Measurements from ENCODE around the gene QRSL1.
"Not testable (repeated sequence)": the region's sequence is repeated elsewhere in the genome, so short reads cannot be mapped to it uniquely, and the experiment has no call there.

Gene QRSL1

GRCh38 chr6:106688177-106688951 lies 59.0 kb downstream of the QRSL1 start:
- no peak for DNase-seq

GRCh38 chr6:106692112-106692818 lies 62.9 kb downstream of the QRSL1 start:
- DNase-seq = no peak

GRCh38 chr6:106692819-106693208 lies 63.4 kb downstream of the QRSL1 start:
- peak; percentile 46 for DNase-seq

- DNase-seq = no peak
These were observed 64.0 kb downstream of the QRSL1 start for GRCh38 chr6:106693418-106693817.

GRCh38 chr6:106694343-106694742 lies 65.0 kb downstream of the QRSL1 start:
- peak; percentile 29 for DNase-seq

- no peak for DNase-seq
These were observed 71.2 kb downstream of the QRSL1 start for GRCh38 chr6:106700581-106700980.

GRCh38 chr6:106701201-106701600 lies 71.8 kb downstream of the QRSL1 start:
- not testable (repeated sequence) for DNase-seq

- DNase-seq = no peak
These were observed 72.7 kb downstream of the QRSL1 start for GRCh38 chr6:106702046-106702445.

GRCh38 chr6:106702451-106703110 lies 73.2 kb downstream of the QRSL1 start:
- no peak for DNase-seq

- DNase-seq = no peak
These were observed 74.9 kb downstream of the QRSL1 start for GRCh38 chr6:106704327-106704726.

- DNase-seq = no peak
These were observed 75.8 kb downstream of the QRSL1 start for GRCh38 chr6:106705156-106705555.

GRCh38 chr6:106710580-106710979 lies 81.2 kb downstream of the QRSL1 start:
- DNase-seq = no peak

- peak; percentile 6 for DNase-seq
These were observed 84.9 kb downstream of the QRSL1 start for GRCh38 chr6:106714281-106714680.

- no peak for DNase-seq
These were observed 86.5 kb downstream of the QRSL1 start for GRCh38 chr6:106715922-106716321.

GRCh38 chr6:106716966-106717365 lies 87.6 kb downstream of the QRSL1 start:
- DNase-seq = no peak
